CD4-positive, alpha-beta T cell (primary cell): ENCODE measurements around the gene MRPL44. TPM values are rescaled to one million over a fixed set of nuclear protein-coding genes. Genes with fewer than 3 reads are reported as not detected.

ENCODE experiments used
- ATAC-seq: fragments of 200-7000 bp; cut with Tn5 transposase; one replicate; pipeline ENCODE4 v1.10.0; 2022; ENCODE audit warnings: mild to moderate bottlenecking; ENCODE audit not compliant: poor library complexity
- CTCF ChIA-PET: fragments of 350-600 bp; sonication (Branson Sonifier 250); formaldehyde crosslinking; loops from one replicate; lab custom pipeline; 2021; ENCODE audit warnings: antibody characterized with exemption, inconsistent platforms; lab: Charles Lee
- POLR2A ChIA-PET: fragments of 350-600 bp; sonication (Branson Sonifier 250); formaldehyde crosslinking; loops from one replicate; lab custom pipeline; 2021; ENCODE audit warnings: antibody characterized with exemption, inconsistent platforms; lab: Charles Lee
- DNase-seq, 14 experiments: peaks; one replicate each; pipeline ENCODE4 v3.0.0-alpha.2; 2013 to 2020; ENCODE audit warnings: mixed read lengths in 2 of 14
- H3K27ac ChIP-seq, 2 donors: one replicate each; pipeline versions ENCODE4 v1.5.1 to v1.7.0; 2013; ENCODE audit warnings: low read length in 2 of 2, low read depth in 1 of 2, mild to moderate bottlenecking in 1 of 2
- H3K27me3 ChIP-seq, 2 experiments: 1 replicate in 1 of 2; 2 replicates in 1 of 2; pipeline versions ENCODE4 v1.6.1 to v1.7.0; 2013; ENCODE audit warnings: low read length in 2 of 2, control low read depth in 1 of 2, mild to moderate bottlenecking in 1 of 2, moderate library complexity in 1 of 2; ENCODE audit not compliant: insufficient read depth in 2 of 2, control insufficient read depth in 1 of 2
- H3K36me3 ChIP-seq: one replicate; pipeline ENCODE4 v1.6.1; 2013; ENCODE audit warnings: low read length, control low read depth; ENCODE audit not compliant: insufficient read depth
- H3K4me1 ChIP-seq: one replicate; pipeline ENCODE4 v1.6.1; 2013; ENCODE audit warnings: low read length, control low read depth; ENCODE audit not compliant: insufficient read depth
- H3K4me3 ChIP-seq: one replicate; pipeline ENCODE4 v1.5.1; 2013; ENCODE audit warnings: mild to moderate bottlenecking, low read length, moderate library complexity
- H3K9me3 ChIP-seq, 2 experiments: 1 replicate in 1 of 2; 2 replicates in 1 of 2; pipeline versions ENCODE4 v1.6.1 to v1.7.0; 2013; ENCODE audit warnings: low read length in 2 of 2, mild to moderate bottlenecking in 2 of 2, control low read depth in 1 of 2, moderate library complexity in 1 of 2; ENCODE audit not compliant: control insufficient read depth in 1 of 2, insufficient read depth in 1 of 2
- H3K27ac Mint-ChIP-seq: one replicate; pipeline ENCODE4 v1.8.0; 2020; ENCODE audit warnings: mixed read lengths
- H3K27me3 Mint-ChIP-seq: one replicate; pipeline ENCODE4 v1.8.0; 2021; ENCODE audit warnings: mixed read lengths
- H3K36me3 Mint-ChIP-seq: one replicate; pipeline ENCODE4 v1.8.0; 2021; ENCODE audit warnings: low read depth, mixed read lengths
- H3K4me1 Mint-ChIP-seq: one replicate; pipeline ENCODE4 v1.8.0; 2021; ENCODE audit warnings: low read depth, mixed read lengths
- H3K4me3 Mint-ChIP-seq: one replicate; pipeline ENCODE4 v1.8.0; 2020; ENCODE audit warnings: mild to moderate bottlenecking, mixed read lengths
- H3K9me3 Mint-ChIP-seq: one replicate; pipeline ENCODE4 v1.8.0; 2020; ENCODE audit warnings: mixed read lengths
- CTCF ChIP-seq: fragments of 200-600 bp; IDR thresholded peaks from one replicate; pipeline ENCODE4 v1.8.0; 2022; ENCODE audit warnings: antibody characterized with exemption, mild to moderate bottlenecking
- intact Hi-C, 2 experiments: fragments of 100-400 bp; cut with DNase I in 1 of 2; cut with micrococcal nuclease in 1 of 2; formaldehyde crosslinking; loops; one replicate each; pipeline versions ENCODE4 v1.15.1 to v1.9.0; 2023 to 2025; cut with DNase I, micrococcal nuclease
- total RNA-seq, 174 experiments: library from RNA in 2 of 174; stranded (reverse) in 2 of 174; gene quantifications; one replicate each; pipeline ENCODE4 v1.2.3 and lab custom pipeline; 2021 to 2026

Gene MRPL44
- total RNA-seq, 2 experiments from 2014 or later, result 40.0 to 40.1 TPM

- H3K27me3 Mint-ChIP-seq, result no peaks in the 10 kb centered on the region
- H3K9me3 Mint-ChIP-seq, result no peaks in the 10 kb centered on the region
- TF ChIP-seq CTCF, result no peak
- no peak overlapping the region for H3K27ac ChIP-seq
- H3K36me3 Mint-ChIP-seq, result peaks cover 17% of the 10 kb centered on the region
- intact Hi-C loops, result no loop called here
- no peaks in the 10 kb centered on the region for H3K27me3 ChIP-seq
- peak overlapping the region; percentile 68 for H3K27ac Mint-ChIP-seq
- ChIA-PET CTCF (no interaction called here), POLR2A (interaction anchor here (0.6 to 1.4 kb wide), 2 partner anchors 9 to 16 kb away, joined by 3 read pairs; no protein-coding TSS in a partner anchor)
- H3K4me3 ChIP-seq, result no peak overlapping the region
- ATAC-seq (peak; percentile 18), DNase-seq (peak in 8 of 14 experiments; percentile 10 to 77 (median 40))
- peaks cover 50% of the 10 kb centered on the region for H3K4me1 ChIP-seq
- no peaks in the 10 kb centered on the region for H3K9me3 ChIP-seq
- peaks cover 71% of the 10 kb centered on the region for H3K4me1 Mint-ChIP-seq
- H3K36me3 ChIP-seq, result no peaks in the 10 kb centered on the region
- H3K4me3 Mint-ChIP-seq, result peak overlapping the region; percentile 84
These were observed 15.5 kb upstream of the MRPL44 start for GRCh38 chr2:223941579-223942277.

GRCh38 chr2:223943135-223943534, 14.1 kb upstream of the MRPL44 start:
- POLR2A ChIA-PET, result interaction anchor here (0.9 kb wide), 1 partner anchor 13 kb away, joined by 5 read pairs; no protein-coding TSS in a partner anchor
- no peaks in the 10 kb centered on the region for H3K36me3 ChIP-seq
- Mint-ChIP-seq H3K4me1 (peaks cover 57% of the 10 kb centered on the region), H3K9me3 (no peaks in the 10 kb centered on the region), H3K36me3 (peaks cover 17% of the 10 kb centered on the region), H3K27ac (peak overlapping the region; percentile 80), H3K27me3 (no peaks in the 10 kb centered on the region), H3K4me3 (peak overlapping the region; percentile 96)
- H3K27ac ChIP-seq, result no peak overlapping the region
- intact Hi-C loops, result no loop called here
- H3K27me3 ChIP-seq, result no peaks in the 10 kb centered on the region
- peaks cover 46% of the 10 kb centered on the region for H3K4me1 ChIP-seq
- H3K9me3 ChIP-seq, result no peaks in the 10 kb centered on the region
- CTCF ChIA-PET, result no interaction called here
- TF ChIP-seq CTCF, result no peak
- DNase-seq, result no peak
- ATAC-seq, result no peak
- H3K4me3 ChIP-seq, result peak overlapping the region; percentile 93

- Mint-ChIP-seq H3K4me1 (peaks cover 55% of the 10 kb centered on the region), H3K27ac (peak overlapping the region; percentile 80), H3K36me3 (peaks cover 17% of the 10 kb centered on the region), H3K9me3 (no peaks in the 10 kb centered on the region), H3K27me3 (no peaks in the 10 kb centered on the region), H3K4me3 (peak overlapping the region; percentile 96)
- Histone ChIP-seq H3K36me3 (no peaks in the 10 kb centered on the region), H3K27me3 (no peaks in the 10 kb centered on the region), H3K27ac (no peak overlapping the region), H3K4me1 (peaks cover 46% of the 10 kb centered on the region), H3K9me3 (no peaks in the 10 kb centered on the region), H3K4me3 (peak overlapping the region; percentile 93)
- CTCF ChIA-PET, result no interaction called here
- POLR2A ChIA-PET, result interaction anchor here (0.9 kb wide), 1 partner anchor 13 kb away, joined by 5 read pairs; no protein-coding TSS in a partner anchor
- ATAC-seq (no peak), DNase-seq (no peak)
- no peak for TF ChIP-seq CTCF
- intact Hi-C loops, result loop anchor here (2.0 kb wide), 2 partner anchors 13 to 17 kb away; no protein-coding TSS in a partner anchor
These were observed 13.7 kb upstream of the MRPL44 start for GRCh38 chr2:223943561-223944008.
